Measurements from ENCODE around the gene TUBGCP2.

Gene TUBGCP2

DNA sequence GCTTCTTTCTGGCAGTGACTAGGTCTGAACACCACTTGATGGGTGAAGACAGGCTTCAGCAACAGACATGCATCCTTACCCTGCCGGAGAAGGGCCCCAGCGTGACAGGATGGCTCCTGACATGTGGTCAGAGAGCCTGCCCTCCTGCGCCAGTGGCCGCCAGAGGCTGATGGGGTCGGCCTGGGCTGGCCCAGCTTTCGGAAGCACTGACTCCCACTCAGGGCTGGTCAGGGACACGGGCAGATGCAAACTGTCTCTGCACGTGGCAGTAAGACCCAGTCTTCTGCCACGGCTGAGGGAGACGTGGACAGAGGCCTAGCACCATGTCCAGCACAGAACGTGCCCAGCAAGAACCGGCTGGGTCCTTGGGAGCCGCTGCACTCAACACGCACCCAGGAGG lies 10.2 kb downstream of the TUBGCP2 start:
- no peak for DNase-seq

DNA sequence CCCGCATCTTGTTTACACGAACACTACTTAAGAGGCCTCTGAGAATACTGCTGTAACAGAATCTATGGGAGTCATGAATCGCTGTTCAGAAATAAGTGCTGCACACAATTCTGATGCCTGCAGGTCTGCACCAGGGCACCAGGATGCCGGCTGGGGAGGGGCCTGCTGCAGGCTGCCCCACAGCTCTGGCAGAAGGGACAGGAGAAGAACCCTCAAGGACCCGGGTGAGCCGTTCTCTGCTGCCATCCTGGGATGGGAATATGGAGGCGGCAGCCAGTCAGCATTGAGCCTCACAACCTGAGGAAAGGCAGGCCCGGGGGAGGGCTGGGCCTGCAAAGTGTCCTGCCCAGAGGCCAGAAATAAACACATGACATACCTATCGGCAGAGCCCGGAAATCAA lies 11.2 kb downstream of the TUBGCP2 start:
- no peak for DNase-seq

- no peak for DNase-seq
Observed at GRCh38 chr10:133295426-133296320, 13.0 kb downstream of the TUBGCP2 start.

DNA sequence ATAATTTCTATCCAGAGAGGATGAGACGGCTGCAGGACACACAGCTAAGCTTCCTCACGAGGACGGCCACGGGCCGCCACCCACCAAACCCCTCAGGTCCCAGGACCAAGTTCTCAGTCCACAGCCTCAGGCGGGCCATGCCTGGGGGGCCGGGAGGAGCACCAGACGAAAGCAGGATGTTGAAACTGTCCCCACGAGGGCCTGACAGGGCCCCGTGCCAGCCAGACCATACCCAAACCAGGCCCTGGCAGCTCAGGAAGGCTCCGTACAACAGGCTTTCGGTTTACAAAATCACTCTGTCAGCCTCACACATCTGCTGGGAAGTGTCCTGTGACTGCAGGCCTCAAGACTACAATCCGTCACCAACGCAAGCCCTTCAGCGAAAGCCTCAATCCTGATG lies 14.5 kb downstream of the TUBGCP2 start:
- DNase-seq: no peak

GRCh38 chr10:133293810-133294119 lies 14.9 kb downstream of the TUBGCP2 start:
- no peak for DNase-seq

GRCh38 chr10:133292919-133293809 lies 15.5 kb downstream of the TUBGCP2 start:
- DNase-seq: no peak

- no peak for DNase-seq
Observed at GRCh38 chr10:133289761-133290160, 18.9 kb downstream of the TUBGCP2 start.

GRCh38 chr10:133287832-133288500 lies 20.7 kb downstream of the TUBGCP2 start:
- no peak for DNase-seq

GRCh38 chr10:133286366-133286765 lies 22.3 kb downstream of the TUBGCP2 start:
- DNase-seq: no peak

DNA sequence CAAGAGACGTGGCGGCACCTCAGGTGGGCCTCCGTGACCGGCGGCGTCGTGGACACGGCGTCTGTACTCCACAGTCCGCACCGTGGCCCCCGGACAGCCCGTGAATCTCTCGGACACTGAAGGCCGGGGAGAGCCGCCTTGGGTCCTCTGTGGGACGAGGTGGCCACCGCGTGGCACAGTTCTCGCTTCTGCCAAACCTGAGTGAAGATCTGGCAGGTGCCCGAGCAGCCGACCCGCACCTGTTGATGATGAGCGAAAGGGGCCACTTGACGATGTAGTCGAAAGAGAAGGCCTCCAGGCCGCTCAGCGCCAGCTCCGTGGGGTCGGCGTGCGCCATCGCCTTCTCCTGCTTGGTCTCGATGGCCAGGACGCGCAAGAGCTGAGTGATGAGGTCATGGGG lies 23.5 kb downstream of the TUBGCP2 start:
- DNase-seq: no peak

- DNase-seq: no peak
Observed at GRCh38 chr10:133283931-133284330, 24.7 kb downstream of the TUBGCP2 start.

GRCh38 chr10:133282846-133283390 lies 25.8 kb downstream of the TUBGCP2 start:
- DNase-seq: no peak

- no peak for DNase-seq
Observed at GRCh38 chr10:133281628-133282372, 26.9 kb downstream of the TUBGCP2 start.

- DNase-seq: no peak
Observed at GRCh38 chr10:133281084-133281483, 27.6 kb downstream of the TUBGCP2 start.

DNA sequence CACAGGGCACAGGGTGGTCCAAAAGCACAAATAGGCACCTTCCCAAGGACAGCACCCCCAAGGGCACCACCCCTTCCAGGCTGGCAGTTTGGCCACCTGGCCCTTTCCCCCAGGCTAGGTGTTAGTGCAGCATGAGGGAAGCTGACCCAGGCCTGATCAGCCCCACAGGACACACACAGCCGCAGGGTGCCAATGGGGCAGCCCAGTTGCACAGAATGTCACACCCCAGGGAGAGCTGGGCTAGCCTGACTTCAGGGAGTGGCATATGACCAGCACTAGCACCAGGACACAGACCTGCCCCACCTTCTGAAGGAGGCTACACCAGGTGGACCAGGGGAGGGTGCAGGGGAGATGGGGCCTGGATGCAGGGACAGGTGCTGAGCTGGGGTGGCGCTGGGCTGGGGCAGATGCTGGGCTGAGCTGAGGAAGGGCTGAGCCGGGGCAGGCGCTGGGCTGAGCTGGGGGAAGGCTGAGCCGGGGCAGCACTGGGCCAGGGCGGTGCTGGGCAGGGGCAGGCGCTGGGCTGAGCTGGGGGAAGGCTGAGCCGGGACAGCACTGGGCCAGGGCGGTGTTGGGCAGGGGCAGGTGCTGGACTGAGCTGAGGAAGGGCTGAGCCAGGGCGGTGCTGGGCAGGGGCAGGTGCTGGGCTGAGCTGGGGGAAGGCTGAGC lies 28.1 kb downstream of the TUBGCP2 start:
- DNase-seq: no peak

GRCh38 chr10:133279326-133280226 lies 29.1 kb downstream of the TUBGCP2 start:
- DNase-seq: no peak

DNA sequence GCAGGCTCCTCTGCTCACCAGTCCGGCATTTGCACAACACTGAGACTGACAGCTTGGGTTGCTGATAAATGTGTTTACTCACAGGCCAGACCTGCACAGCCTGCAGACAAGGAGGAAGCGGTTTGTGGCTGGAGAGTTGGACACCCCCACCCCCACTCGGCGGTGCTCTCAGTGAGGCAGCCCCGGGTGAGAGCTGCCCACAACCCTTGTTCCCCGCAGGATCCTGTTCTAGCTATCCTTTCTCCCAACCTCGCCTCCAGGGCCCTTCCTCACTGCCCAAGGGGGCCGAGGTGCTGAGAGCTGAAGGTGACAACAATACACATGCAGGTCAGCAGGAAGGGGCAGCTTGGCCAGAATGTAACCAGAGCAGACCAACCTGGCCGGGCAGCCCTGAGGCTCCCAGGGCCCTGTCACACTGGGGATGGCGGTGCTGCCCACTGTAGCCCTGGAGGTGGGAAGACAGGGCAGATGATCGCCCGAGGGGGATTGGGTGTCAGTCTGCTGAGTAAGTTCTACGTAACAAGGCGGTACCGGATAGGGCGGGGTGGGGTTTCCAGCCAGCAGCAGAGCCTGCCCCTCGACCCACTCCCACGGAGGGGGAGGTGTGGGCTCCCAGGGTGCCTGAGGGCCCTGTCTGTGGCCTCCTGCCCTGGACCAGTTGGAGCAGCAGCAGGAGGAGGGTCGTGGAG lies 30.0 kb downstream of the TUBGCP2 start:
- DNase-seq: peak in 1 of 2 experiments; percentile 38

- DNase-seq: no peak
Observed at GRCh38 chr10:133277993-133278576, 30.6 kb downstream of the TUBGCP2 start.

GRCh38 chr10:133277277-133277992 lies 31.2 kb downstream of the TUBGCP2 start:
- no peak for DNase-seq
